Measurements from ENCODE around the gene SLC29A1.

The SLC29A1 gene

DNA sequence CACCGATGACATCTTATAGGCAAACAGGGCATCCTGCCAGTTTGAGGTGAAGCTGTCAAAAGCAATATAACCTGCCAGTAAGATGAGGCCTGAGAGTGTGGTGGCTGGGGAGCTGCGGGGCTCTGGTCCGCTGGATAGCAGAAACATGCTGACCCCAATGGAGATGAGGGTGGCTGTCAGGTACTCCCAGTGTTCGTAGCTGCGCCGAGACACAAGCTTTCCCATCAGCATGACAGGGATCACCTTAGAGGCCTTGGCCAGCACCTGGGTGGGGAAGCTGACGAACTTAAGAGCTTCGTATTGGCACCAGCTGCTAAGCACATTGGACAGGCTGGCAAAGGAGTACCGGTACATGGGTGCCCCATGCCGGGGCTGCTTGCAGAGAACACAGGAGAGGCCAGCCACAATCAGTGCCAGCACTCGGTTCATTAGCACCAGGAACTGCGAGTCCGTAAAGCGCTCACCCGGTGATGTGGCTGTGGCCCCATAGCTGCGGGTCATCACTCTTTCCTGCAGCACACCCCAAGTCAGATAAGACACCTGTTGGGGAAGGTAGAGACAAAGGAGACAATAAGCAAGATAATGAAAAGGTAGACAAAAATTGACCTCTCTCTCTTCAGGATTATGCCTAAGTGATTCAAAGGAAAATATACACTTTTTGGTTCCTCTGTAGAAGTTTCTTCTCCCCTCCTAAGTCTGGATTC is 31.9 kb downstream of the SLC29A1 start:
- no peak for DNase-seq

DNA sequence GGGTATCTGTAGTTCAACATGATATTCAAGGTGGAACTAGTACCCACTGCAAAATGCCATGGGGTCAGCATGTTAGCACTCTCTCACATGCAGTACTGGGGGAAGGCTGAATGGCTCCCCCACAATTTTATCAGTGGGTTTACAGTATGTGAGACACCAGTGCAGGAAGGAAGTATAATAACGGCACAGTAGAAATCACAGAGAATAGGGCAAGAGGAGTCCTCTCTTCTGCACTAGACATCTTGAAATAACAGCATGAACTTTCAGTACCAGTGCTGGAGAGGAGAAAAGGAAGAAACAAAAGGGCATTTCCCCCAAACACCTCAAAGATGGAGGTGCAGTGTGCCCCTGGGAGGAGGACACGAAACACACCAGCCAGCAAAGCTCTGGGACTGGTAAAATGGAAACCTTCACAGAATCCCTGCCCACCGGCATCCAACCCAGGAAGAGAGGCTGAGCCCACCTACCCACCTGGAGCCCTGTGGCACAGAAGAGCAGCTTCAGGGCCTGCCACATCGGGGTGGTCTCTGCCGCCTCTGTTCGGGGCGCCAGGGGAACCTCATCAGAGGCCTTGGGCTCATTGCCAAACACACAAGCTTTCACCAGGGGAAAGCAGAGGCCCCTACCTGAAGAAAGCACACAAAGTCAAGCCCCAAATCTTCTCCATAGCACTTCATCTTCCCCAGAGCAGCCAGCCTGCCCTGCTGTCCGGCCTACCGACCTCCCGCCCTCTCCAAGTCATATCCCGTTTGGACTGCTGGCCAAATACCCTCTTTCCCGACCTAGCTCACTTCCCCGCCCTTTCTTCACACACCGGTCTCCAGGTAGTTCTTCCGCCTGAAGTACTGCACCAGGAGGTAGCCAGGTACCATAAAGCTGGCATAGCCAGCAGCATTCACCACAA is 32.7 kb downstream of the SLC29A1 start:
- DNase-seq = no peak

DNA sequence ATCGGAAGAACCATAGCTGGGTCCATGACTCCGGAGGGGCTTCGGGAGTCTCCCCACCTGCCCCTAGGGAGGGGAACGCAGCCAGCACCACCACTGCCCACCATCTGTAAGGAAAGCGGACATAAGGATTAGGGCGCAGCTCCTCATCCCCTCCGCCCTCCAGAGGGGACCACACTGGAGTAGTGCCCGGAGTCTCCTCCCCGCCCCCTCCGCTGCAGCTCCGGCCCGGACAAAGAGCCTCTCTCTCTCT is 33.3 kb downstream of the SLC29A1 start:
- no peak for DNase-seq

DNA sequence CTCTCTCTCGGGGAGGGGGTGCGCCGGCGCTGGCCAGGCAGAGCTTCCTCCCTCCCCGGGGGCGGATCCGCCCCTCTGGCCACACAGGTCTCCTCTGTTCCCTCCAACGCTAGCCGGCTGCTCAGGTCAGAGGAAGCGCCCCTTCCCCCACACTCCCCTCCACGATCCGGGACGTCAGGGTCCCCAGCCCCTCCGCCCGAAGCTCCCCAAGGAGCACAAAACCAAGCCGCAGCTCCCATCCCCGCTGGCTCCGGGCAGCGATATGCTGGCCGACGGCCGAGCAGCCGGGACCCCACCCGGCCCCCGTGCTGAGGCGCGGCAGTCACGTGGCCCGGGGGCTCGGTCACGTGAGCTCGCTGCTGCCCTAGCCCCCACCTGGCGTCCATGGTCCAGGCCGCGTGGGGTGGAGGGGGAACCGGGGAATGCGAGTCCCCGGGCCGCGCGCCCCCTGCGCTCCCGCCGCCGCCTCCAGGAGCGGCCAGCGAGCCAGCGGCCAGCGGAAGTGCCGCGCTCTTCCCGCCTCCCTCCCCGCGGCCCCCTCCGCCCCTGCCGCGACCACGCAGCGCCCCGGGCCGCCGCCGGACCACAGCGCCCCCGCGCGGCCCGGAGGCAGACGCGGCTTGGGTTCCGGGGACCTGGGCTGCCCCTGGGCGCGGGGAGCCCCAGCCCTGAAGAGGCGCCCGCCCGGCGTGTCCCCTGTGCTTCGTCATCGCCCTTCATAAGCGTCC is 33.8 kb downstream of the SLC29A1 start, which contains the start of gene SLC35B2:
SLC35B2 (minus strand) TSS at position 504 of the 728 bp plus-strand sequence; CDS start at position 386, 118 bp downstream.
- peak; percentile 94 for DNase-seq

DNA sequence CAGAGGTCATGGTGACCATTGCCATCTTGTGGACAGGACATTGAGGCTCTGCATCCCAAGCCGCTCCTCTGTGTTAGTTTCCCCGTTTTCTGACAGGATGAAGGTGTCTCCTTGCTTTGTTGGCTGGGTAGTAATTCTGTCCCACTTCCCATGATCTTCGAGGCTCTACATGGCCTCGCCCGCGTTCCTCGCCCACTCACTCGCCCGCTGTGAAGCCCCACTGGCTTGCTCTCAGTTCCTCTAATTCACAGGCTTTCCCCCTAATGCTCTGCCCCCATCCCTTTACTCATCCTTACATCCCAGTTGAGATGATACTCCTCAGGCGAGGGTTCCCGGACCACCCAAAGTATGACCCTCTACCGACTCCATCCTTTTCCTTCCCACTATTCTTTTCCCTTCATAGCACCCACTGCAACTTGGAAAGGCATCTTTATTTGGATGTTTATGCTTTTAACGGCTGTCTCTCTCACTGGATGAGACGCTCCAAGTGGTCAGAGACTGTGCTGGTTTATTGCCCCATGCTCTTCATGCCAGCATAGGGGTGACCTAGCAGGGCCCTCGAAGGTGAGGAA is 34.4 kb downstream of the SLC29A1 start:
- no peak for DNase-seq

DNA sequence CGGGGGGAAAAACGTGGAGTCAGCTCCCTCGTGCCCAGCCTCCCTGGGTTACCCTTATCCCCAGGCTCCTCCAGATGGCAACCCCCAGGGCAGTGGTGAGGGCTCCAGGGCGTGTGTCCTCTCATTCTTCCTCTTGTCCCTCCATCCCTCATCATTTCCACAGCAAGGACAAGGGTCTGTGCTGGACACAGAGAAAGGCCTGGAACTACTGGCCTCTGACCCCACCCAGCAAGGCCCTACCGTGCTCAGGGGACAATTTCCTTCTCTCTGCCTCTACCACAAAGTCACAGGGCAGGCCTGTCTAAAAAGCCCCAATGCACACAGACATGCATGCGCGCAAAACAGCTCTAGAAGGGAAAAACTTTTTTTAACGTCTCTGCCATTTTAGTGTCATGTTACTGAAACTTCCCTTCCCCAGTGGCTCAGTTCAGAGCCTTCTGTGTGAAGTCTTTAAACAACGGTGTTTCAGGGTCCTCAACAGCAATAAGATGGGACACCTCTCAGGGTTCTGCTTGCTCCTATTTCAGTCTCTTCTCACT is 35.0 kb downstream of the SLC29A1 start:
- DNase-seq = no peak

DNA sequence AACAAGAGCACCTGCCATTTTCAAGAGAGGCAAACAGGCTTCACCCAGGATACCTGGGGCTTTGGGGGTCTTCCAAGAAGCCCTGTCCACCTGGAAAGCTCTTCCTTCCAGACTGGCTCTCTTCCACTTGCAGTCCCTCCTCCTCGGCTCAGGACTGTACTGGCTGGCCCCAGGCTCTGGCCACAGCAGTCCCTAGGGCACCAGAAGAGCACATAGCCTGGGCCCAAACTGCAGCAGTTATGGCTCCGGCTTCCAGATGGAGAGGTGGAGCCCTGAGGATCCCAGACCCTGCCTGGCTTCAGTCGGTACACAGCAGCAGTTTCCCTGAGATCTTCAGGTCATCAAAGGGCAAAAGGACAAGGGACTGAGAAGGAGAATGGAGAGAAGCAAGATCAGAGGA is 35.5 kb downstream of the SLC29A1 start:
- DNase-seq = no peak

DNA sequence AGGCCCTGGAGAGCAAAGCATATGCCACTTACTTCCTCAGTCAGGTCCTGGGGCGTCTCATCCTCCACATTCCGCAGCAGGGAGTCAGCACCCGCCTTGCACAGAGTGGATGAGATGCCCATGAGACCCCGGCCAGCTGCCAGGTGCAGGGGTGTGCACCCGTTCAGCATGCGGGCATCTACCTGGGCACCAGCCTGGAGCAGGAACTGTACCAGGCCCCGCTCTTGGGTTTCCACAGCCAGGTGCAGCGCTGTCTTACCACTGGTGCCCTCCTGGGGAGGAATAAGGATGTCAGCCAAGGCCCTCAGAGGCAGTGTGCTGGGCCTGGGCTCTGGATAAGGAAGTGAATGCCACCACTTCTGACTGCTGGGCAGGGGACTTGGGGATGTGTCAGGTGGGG is 36.6 kb downstream of the SLC29A1 start:
- no peak for DNase-seq

DNA sequence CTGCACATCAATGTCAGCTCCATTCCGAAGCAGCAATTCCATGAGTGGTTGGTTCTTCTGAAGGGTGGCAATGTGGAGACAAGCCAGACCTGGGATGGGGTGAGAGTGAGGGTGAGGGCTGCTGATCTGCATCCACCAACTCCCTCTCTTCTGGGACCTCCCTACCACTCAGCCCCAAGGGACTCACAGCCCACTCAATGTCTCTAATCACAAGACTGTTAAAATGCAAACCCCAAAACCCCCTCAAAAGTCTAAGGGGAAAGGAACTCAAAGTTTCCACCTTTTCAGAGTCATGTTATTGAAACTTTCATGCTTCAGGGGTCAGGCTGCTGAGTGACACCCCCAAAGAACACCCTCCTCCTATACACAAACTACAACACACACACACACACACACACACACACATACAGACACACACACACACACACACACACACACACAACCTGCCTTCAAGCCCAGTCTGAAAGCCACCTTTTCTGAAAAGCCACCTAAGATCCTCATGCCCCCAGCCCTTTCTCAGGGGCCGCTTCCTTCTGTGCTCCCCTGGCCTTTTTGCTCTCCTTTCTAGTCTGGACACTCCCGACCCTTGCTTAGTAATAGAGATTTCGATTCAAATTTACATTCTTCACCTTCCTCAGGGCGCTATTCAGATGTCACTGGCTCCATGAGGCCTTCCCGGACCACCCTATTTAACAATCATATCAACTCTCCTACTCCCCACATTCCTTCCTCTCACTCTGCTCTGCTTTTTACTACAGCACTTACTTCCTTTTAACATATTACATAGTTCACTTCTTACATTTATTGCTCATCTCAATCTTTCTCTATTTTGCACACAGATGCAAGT is 37.3 kb downstream of the SLC29A1 start:
- DNase-seq = no peak

DNA sequence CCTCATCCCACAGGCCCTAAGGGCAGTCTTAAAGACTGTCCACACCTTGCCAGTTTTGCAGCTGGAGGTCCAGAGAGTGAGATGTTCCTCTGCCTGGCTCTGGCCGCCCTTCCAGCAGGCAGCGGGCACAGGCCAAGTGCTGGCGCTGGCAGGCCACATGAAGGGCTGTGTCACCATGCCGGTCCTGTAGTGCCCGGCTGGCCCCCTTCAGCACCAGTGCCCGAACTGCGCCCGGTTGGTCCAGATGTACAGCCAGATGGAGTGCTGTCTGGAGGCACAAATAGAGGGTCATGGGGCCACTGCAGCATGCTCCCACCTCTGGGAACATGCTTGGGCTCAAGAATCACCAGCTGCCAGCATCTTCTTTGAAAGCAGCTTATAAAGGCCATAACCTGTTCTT is 38.2 kb downstream of the SLC29A1 start:
- DNase-seq = no peak

DNA sequence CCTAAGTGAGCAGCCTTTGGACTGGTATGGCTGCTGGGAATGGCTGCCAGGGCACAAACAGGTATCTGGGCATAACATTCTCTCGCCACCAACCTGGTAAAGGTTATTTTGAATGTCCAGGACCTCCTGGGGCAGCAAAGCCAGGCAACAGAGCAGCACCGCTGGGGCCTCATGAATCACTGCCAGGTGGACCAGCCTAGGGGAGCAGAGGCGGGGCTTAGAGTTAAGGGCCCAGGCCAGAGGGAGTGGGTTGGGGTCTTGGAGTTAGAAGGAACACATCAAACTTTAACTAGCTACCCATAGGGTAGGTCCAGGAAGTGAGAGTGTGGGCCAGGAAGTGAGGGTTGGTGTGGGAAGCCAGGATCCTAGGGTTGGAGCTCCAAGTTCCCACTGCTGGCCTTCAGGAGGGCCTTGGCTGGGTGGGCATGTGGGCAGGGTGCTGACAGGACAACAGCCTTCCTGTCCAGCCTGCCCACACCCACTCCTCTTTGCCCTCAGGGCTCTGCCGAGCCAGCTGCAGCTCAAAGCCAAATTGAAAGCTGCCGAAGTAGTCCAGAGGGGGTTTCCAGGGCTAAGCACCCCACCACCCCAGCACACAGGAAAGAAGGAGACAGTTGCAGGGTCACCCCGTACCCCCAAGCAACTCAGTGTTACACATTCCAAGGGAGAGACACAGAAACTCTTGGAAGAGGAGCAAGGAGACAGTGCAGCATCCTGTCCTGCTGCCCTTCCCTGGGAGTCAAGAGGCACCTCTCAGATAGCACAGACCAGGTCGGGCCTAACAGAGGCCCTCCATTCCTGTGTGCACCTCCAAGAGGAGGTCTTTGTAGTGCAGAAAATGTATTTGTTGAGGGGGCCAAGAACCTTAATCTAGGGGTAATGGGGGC is 39.3 kb downstream of the SLC29A1 start:
- DNase-seq = no peak

DNA sequence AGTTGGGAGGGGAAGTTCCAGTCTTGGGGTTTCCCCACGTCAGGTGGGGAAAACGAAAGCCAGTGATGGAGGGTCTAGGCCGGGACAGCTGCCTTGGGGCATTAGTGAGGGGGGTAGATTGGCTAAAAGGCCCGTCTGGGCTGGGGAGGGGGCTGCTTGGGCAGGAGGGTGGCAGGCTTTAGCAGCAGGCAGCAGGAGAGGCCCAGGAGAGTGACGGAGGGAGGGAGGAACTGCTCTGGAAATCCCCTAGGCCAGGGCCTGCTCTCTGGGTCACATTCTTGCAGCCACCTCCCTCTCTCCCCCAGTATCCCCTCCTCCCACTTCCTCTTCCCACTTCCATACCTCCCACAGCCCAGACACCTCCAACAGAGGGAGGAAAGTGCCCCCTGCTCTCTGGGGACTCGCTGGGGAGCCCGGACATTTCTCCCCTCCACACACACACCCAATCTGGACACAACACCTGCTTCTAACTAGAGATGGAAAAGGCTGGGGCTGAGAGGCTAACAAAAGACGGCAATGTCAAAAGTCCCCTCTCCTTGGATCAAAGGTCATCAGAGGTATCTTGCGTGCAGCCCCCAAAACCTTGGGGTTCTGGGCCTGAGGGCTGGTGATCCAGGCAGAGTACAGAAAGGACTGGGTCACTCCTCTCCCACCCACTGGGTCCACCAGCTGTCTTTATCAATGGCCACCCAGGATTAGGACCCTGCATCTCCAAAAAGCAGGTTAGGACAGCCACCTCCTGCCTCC is 40.1 kb downstream of the SLC29A1 start:
- DNase-seq = no peak

DNA sequence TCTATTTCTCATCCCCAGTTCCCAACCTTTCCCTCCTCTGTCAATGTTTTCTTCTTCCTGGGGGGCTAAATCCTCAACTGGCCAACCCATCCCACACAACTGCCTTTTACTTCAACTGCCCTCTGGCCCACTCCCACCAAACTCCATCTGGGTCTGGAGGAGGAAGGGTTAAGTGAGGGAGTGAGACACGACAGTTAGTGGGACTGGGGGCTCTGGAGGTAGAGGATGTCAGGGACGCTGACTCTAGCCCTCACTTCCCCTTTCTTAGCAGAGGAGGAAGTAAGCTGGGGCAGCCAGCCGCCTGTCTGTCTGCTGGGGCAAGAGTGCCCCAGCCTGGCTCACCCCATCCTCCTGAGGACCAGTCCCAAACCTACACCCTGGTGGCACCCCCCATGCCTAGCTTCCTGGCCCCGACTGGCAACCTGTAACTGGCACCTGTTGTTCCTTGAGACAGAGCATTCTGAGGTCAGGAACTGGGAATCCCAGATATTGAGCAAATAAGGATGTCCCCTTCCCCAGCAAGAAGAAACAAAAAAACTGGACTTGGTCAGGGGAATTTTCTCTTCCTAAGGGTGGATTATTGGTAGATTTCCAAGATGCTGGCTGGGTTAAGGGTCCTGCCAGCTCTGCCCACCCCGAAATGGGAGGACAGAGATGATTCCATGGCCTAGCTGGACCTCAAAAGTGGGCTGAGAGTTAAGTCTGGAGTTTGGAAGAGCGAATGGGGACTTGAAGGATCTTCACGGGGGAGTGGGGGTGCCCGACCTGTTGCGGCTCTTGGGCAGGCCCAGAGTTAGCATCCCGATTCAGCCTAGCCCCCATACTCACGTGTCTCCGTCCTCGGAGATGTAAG is 41.0 kb downstream of the SLC29A1 start:
- DNase-seq = no peak

DNA sequence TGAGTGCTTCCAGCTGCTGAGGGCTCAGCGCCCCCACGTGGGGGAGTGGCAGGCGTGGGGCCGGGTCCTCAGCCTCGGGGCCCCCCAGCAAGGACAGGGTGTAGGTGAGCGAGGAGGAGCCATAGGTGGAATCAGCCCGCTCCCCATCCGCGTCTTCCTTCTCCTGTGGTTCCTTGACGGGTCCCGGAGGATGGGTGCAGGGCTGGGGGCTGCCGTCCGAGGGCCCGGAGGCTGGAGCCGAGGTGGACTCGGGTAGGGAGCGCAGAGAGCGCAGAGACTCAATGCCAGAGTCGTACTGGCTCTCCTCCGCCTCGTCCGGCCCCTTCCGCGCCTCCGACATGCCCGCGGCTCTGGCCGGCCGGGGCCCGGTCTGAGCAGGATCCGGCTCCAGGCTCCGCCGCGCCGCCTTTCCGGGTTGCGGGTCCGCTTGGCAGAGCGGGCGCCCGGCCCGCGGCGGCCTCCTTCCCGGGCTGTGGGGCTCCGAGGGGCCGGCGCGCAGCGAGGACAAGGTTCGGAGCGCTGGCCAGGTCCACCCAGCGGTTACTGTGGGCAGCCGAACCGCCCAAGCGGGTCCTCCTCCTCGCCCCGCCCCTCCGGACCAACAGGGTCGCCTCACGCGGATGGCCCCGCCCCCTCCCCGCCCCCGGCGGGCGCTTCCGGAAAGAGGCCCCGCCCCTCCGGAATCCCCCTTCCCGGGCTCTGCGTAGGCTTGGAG is 41.8 kb downstream of the SLC29A1 start, which contains the start of gene NFKBIE:
NFKBIE (minus strand) TSS at position 545 of the 715 bp plus-strand sequence; CDS start at position 340, 205 bp downstream.
- DNase-seq = peak; percentile 96

DNA sequence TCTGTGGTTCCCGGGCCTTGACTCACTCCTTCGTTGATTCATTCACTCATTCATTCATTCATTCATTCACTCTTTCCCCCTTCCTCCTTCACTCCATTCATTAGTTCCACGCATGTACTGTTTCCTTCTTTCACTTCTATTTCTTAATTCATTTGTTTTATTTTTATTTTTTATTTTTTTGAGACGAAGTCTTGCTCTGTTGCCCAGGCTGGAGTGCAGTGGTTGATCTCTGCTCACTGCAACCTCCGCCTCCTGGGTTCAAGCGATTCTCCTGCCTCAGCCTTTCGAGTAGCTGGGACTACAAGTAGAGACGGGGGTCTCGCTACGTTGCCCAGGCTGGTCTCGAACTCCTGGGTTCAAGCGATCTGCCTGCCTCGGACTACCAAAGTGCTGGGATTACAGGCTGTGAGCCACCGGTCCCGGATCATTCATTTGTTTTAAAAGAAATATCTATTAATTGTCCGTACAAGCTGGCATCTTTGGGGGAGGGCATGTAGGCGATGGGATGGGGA is 42.4 kb downstream of the SLC29A1 start:
- no peak for DNase-seq

DNA sequence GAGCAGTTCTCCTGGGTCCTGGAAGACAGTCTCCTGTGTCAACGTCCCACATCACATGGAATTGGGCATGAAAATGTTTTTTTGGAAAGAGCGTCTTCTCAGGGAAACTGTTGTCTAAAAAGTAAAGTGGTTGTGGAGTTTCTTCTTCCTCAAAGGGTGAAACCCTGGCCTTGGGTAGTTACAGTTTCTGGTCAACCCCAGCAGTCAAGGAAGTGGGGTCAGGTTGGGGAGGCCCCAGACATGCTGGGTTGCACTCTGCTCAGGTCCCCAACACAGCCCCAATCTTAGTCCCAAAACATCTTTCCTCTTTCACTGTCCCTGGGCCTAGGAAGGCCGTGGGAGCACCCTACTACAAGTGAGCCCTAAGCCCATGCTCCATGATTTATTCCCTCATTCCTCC is 43.0 kb downstream of the SLC29A1 start:
- DNase-seq = no peak

DNA sequence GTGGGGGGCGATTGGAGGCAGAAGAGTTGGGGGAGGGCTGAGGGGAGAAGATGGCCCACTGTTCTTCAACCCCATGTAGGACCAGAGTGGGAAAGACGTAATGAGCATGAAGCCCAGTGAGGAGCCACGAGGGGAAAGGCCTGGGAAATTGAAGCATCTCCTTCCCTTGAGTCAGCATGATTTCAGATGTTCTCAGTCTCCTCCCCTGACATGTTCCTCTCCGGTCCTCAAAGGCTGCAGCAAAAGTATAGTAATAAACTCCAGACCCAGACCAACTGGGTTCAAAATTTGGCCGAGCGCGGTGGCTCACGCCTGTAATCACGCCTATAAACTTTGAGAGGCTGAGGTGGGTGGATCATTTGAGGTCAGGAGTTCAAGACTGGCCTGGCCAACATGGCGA is 43.9 kb downstream of the SLC29A1 start:
- no peak for DNase-seq

Measured in right kidney (tissue), 1 donor.